H1 (cell line): ENCODE results near the gene CCNK. TPM values are rescaled to one million over a fixed set of nuclear protein-coding genes. Genes with fewer than 3 reads are reported as not detected.
A peak's percentile ranks its signal among the peaks of the same experiment; 100 is the strongest.

Source experiments
- CTCF ChIA-PET: fragments of 300-600 bp; sonication (Branson Sonifier 250); formaldehyde crosslinking; loops from one replicate; lab custom pipeline; 2021; ENCODE audit not compliant: partially characterized antibody; lab: Charles Lee
- POLR2A ChIA-PET: fragments of 300-600 bp; sonication (Branson Sonifier 250); formaldehyde crosslinking; loops from one replicate; lab custom pipeline; 2021; ENCODE audit warnings: inconsistent platforms; ENCODE audit not compliant: partially characterized antibody; lab: Charles Lee
- DNase-seq, 2 experiments: peaks; one replicate each; pipeline versions ENCODE4 v3.0.0 to v3.0.0-alpha.2; 2010 to 2022; ENCODE audit warnings: low spot score in 2 of 2, low read depth in 1 of 2, mixed read lengths in 1 of 2
- FAIRE-seq: peaks from 2 replicates; lab custom pipeline; 2011; peaks lifted over from hg19 to GRCh38; lab: Jason Lieb, UNC
- H2AFZ ChIP-seq: 2 replicates; pipeline ENCODE4 v1.8.1; 2012; ENCODE audit warnings: low read length, inconsistent platforms
- H2AK5ac ChIP-seq: 2 replicates; pipeline ENCODE4 v1.6.1; 2013; ENCODE audit warnings: low read depth, low read length
- H2BK120ac ChIP-seq: replicated peaks from 2 replicates; pipeline ENCODE3; 2013; ENCODE audit warnings: low read depth, low read length, inconsistent platforms
- H2BK12ac ChIP-seq: 2 replicates; pipeline ENCODE4 v1.6.1; 2013; ENCODE audit warnings: low read depth, low read length
- H2BK15ac ChIP-seq: 2 replicates; pipeline ENCODE4 v1.6.1; 2013; ENCODE audit warnings: low read length
- H2BK20ac ChIP-seq: 2 replicates; pipeline ENCODE4 v1.6.1; 2013; ENCODE audit warnings: low read length
- H2BK5ac ChIP-seq: 2 replicates; pipeline ENCODE4 v1.6.1; 2013; ENCODE audit warnings: low read depth, low read length
- H3K14ac ChIP-seq: 2 replicates; pipeline ENCODE4 v1.6.1; 2013; ENCODE audit warnings: inconsistent platforms; ENCODE audit not compliant: insufficient read length
- H3K18ac ChIP-seq: 2 replicates; pipeline ENCODE4 v1.6.1; 2013; ENCODE audit warnings: low read length; ENCODE audit errors: extremely low read depth
- H3K23ac ChIP-seq: 2 replicates; pipeline ENCODE4 v1.6.1; 2013; ENCODE audit warnings: inconsistent platforms; ENCODE audit not compliant: insufficient read length
- H3K23me2 ChIP-seq: 2 replicates; pipeline ENCODE4 v1.6.1; 2013; ENCODE audit warnings: low read depth, low read length
- H3K27ac ChIP-seq: 2 replicates; pipeline ENCODE4 v1.6.1; 2011; ENCODE audit warnings: low read depth, low read length, inconsistent platforms
- H3K27me3 ChIP-seq, 4 experiments: replicated peaks in 1 of 4; 1 replicate in 1 of 4; 2 replicates in 3 of 4; pipeline versions ENCODE4 v1.6.1 to v1.8.1; 2011 to 2013; ENCODE audit warnings: low read length in 3 of 4, mild to moderate bottlenecking in 3 of 4, inconsistent platforms in 2 of 4, mixed read lengths in 2 of 4, moderate library complexity in 1 of 4; ENCODE audit not compliant: control insufficient read depth in 3 of 4, insufficient read depth in 3 of 4; ENCODE audit errors: extremely low read depth in 1 of 4
- H3K36me3 ChIP-seq, 4 experiments: 2 replicates each; pipeline versions ENCODE4 v1.6.1 to v1.8.1; 2011 to 2013; ENCODE audit warnings: mild to moderate bottlenecking in 4 of 4, low read length in 3 of 4, moderate library complexity in 2 of 4, control low read depth in 1 of 4, inconsistent platforms in 1 of 4; ENCODE audit not compliant: insufficient read depth in 4 of 4, control insufficient read depth in 2 of 4
- H3K4ac ChIP-seq: replicated peaks from 2 replicates; pipeline ENCODE3; 2013; ENCODE audit warnings: low read length, low read depth, mixed read lengths, inconsistent platforms; ENCODE audit not compliant: insufficient read length
- H3K4me1 ChIP-seq, 4 experiments: replicated peaks in 1 of 4; 1 replicate in 1 of 4; 2 replicates in 3 of 4; pipeline versions ENCODE4 v1.6.1 to v1.8.1; 2011 to 2013; ENCODE audit warnings: low read length in 3 of 4, inconsistent platforms in 2 of 4, mixed read lengths in 1 of 4; ENCODE audit not compliant: insufficient read depth in 4 of 4, control insufficient read depth in 3 of 4
- H3K4me2 ChIP-seq, 2 experiments: 2 replicates each; pipeline versions ENCODE4 v1.6.1 to v1.8.1; 2011 to 2013; ENCODE audit warnings: low read depth in 2 of 2, low read length in 2 of 2, control low read depth in 1 of 2, inconsistent platforms in 1 of 2, mild to moderate bottlenecking in 1 of 2; ENCODE audit not compliant: insufficient read depth in 1 of 2
- H3K4me3 ChIP-seq, 4 experiments: fragments of 200-600, 300-600 bp in 1 of 4; sonication (generic), shearing (Covaris generic), sonication (Bioruptor Twin) in 1 of 4; 2 replicates each; pipeline versions ENCODE4 v1.5.1 to v1.8.1; 2011 to 2016; ENCODE audit warnings: low read length in 4 of 4, low read depth in 3 of 4, control low read depth in 2 of 4, inconsistent platforms in 2 of 4, mild to moderate bottlenecking in 2 of 4, mixed read lengths in 1 of 4, moderate library complexity in 1 of 4; ENCODE audit not compliant: insufficient read depth in 2 of 4; ENCODE audit errors: extremely low read depth in 1 of 4
- H3K56ac ChIP-seq: replicated peaks from 2 replicates; pipeline ENCODE3; 2013; ENCODE audit warnings: low read depth, mild to moderate bottlenecking, mixed read lengths, low read length, inconsistent platforms; ENCODE audit not compliant: insufficient read length
- H3K79me1 ChIP-seq: 2 replicates; pipeline ENCODE4 v1.6.1; 2013; ENCODE audit warnings: low read depth, low read length, control low read depth
- H3K79me2 ChIP-seq, 2 experiments: 2 replicates each; pipeline versions ENCODE4 v1.6.1 to v1.8.1; 2012 to 2013; ENCODE audit warnings: low read length in 2 of 2, mild to moderate bottlenecking in 2 of 2, inconsistent platforms in 1 of 2; ENCODE audit not compliant: insufficient read depth in 2 of 2, control insufficient read depth in 1 of 2
- H3K9ac ChIP-seq, 4 experiments: replicated peaks in 1 of 4; 1 replicate in 1 of 4; 2 replicates in 3 of 4; pipeline versions ENCODE4 v1.6.1 to v1.8.1; 2011 to 2013; ENCODE audit warnings: low read depth in 3 of 4, low read length in 3 of 4, control low read depth in 2 of 4, mild to moderate bottlenecking in 2 of 4, moderate library complexity in 2 of 4, inconsistent platforms in 1 of 4; ENCODE audit errors: extremely low read depth in 1 of 4
- H3K9me3 ChIP-seq, 2 experiments: 2 replicates each; pipeline versions ENCODE4 v1.6.1 to v1.8.1; 2012 to 2013; ENCODE audit warnings: mild to moderate bottlenecking in 2 of 2, moderate library complexity in 2 of 2, control low read depth in 1 of 2, inconsistent platforms in 1 of 2, low read depth in 1 of 2, low read length in 1 of 2, mixed read lengths in 1 of 2; ENCODE audit not compliant: insufficient read depth in 2 of 2
- H4K20me1 ChIP-seq, 2 experiments: replicated peaks in 1 of 2; 2 replicates each; pipeline versions ENCODE3 to v1.8.1; 2011 to 2013; ENCODE audit warnings: inconsistent platforms in 2 of 2, low read length in 2 of 2, mild to moderate bottlenecking in 1 of 2; ENCODE audit not compliant: insufficient read depth in 2 of 2, control insufficient read depth in 1 of 2
- H4K5ac ChIP-seq: 2 replicates; pipeline ENCODE4 v1.6.1; 2013; ENCODE audit warnings: low read length, low read depth, mixed read lengths, inconsistent platforms; ENCODE audit not compliant: insufficient read length
- H4K8ac ChIP-seq: 2 replicates; pipeline ENCODE4 v1.8.0; 2013; ENCODE audit warnings: mild to moderate bottlenecking, moderate library complexity, low read length, inconsistent platforms; ENCODE audit not compliant: insufficient read depth; ENCODE audit errors: extremely low read depth
- H4K91ac ChIP-seq: replicated peaks from 2 replicates; pipeline ENCODE3; 2013; ENCODE audit warnings: low read length, mixed read lengths, inconsistent platforms; ENCODE audit not compliant: insufficient read length
- CBX5 ChIP-seq: fragments of 300-800, 300-1000 bp; sonication (generic); IDR thresholded peaks from 2 replicates; pipeline ENCODE4 v1.7.1; 2016; ENCODE audit warnings: antibody characterized with exemption, low read length, low read depth
- GABPA ChIP-seq: IDR thresholded peaks from 2 replicates; pipeline ENCODE4 v1.6.1; 2011; ENCODE audit warnings: mild to moderate bottlenecking, low read length, moderate library complexity, borderline replicate concordance; ENCODE audit not compliant: insufficient read depth
- JUN ChIP-seq: IDR thresholded peaks from 2 replicates; pipeline ENCODE4 v1.6.1; 2011; ENCODE audit warnings: low read depth, mild to moderate bottlenecking, improper control_type of control experiment, low read length
- RAD21 ChIP-seq, 2 experiments: IDR thresholded peaks in 1 of 2; conservative IDR thresholded peaks in 1 of 2; 2 replicates each; pipeline ENCODE4 v1.6.1; 2011; ENCODE audit warnings: low read depth in 2 of 2, low read length in 2 of 2, improper control_type of control experiment in 1 of 2, inconsistent platforms in 1 of 2, mild to moderate bottlenecking in 1 of 2, moderate library complexity in 1 of 2
- RXRA ChIP-seq: IDR thresholded peaks from 2 replicates; pipeline ENCODE4 v1.6.1; 2011; ENCODE audit warnings: low read depth, mild to moderate bottlenecking, low read length, moderate library complexity; ENCODE audit not compliant: insufficient read depth
- TEAD4 ChIP-seq: IDR thresholded peaks from 2 replicates; pipeline ENCODE4 v1.6.1; 2012; ENCODE audit warnings: low read depth, low read length, inconsistent platforms, mixed read lengths
- WGBS, 2 experiments: shearing (Covaris generic) in 1 of 2; methylation state at CpG; one replicate each; pipeline versions ENCODE4 v1.1.6 to v1.1.7; 2013 to 2015; ENCODE audit warnings: low lambda C conversion rate in 2 of 2, mixed read lengths in 2 of 2, inconsistent platforms in 1 of 2, low coverage in 1 of 2, missing lambda C conversion rate in 1 of 2; ENCODE audit not compliant: insufficient replicate concordance in 2 of 2, insufficient coverage in 1 of 2, insufficient read length in 1 of 2; ENCODE audit errors: extremely low coverage in 1 of 2, missing lambda C conversion rate in 1 of 2; 5-methylcytosine and 5-hydroxymethylcytosine counted together
- polyA plus RNA-seq, 7 experiments: library from polyadenylated mRNA; depleted of rRNA in 3 of 7; stranded (reverse) in 5 of 7; unstranded in 2 of 7; fragments of >200 nt in 5 of 7; fragments of 200-250 nt in 2 of 7; gene quantifications; 1 replicate in 5 of 7; 2 replicates in 1 of 7; 4 replicates in 1 of 7; pipeline versions ENCODE4 v1.2.1 to v1.2.3, GENCODE V29; 2011 to 2013; ENCODE audit warnings: missing spikeins in 2 of 7, mixed read lengths in 2 of 7
- total RNA-seq: library from RNA; stranded (reverse); fragmentation: NEBNext Ultra II Directional; extraction: Animal tissue kit (Norgen Biotek cat#: 25700); gene quantifications from 2 replicates; pipeline ENCODE4 v1.2.1, GENCODE V29; 2021
- TF ChIP-seq, protein P1 (sequence below), 3 experiments: IDR thresholded peaks; 1 replicate in 2 of 3; 2 replicates in 1 of 3; pipeline versions ENCODE4 v1.5.1 to v1.6.1; 2011; ENCODE audit warnings: low read length in 3 of 3, mild to moderate bottlenecking in 3 of 3, inconsistent platforms in 2 of 3, low read depth in 1 of 3, moderate library complexity in 1 of 3; ENCODE audit not compliant: insufficient read depth in 1 of 3; ENCODE audit errors: control extremely low read depth in 1 of 3

The CCNK gene
- total and polyA plus RNA-seq, 2 of the 8 experiments (the other 6 are each of a cell fraction or from before 2014, with no cell fraction given) = 10.7 to 82.7 TPM

DNA sequence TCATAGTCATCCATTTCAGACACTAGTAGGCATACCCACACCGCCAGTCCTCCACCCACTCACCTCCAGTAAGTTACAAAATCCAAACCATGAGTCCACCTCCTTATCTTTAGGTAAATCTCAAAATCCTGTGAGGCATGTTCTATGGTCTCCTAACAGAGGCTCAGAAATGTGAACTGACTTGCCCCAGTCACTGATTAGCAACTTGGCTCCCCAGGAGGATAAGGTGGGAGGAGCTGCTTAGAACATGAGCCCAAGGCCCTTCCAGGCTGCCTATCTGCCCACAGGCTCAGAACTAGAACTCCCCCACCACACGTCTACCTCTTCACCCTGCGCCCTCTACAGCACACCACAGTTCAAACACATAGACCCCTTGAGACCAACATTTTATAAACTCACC, 20.4 kb upstream of the CCNK start:
- CTCF ChIA-PET = interaction anchor here (0.6 to 5.2 kb wide), 8 partner anchors 10 to 173 kb away, joined by 3 to 19 read pairs (median 7); no protein-coding TSS in a partner anchor
- DNase-seq = peak in 1 of 2 experiments; percentile 45
- 77% methylated on average over 3 of the region's 3 CpGs; no CpG with 5 or more reads in 1 of the 2 experiments for WGBS, 2 experiments

More for the DNA sequence above, 20.4 kb upstream of the CCNK start:
- H3K4me1 ChIP-seq = peaks cover 0 to 18% (median 12%) of the 10 kb centered on the region in 4 experiments; a peak in 5 of 7 replicates
- peak; percentile 79 for FAIRE-seq
- H3K27me3 ChIP-seq = no peaks in the 10 kb centered on the region
- 0 out of 2 replicates have a peak overlapping the region, but pooled peaks have one; percentile 8 for H2BK5ac ChIP-seq
- 0 out of 2 replicates have a peak overlapping the region, but pooled peaks have one; percentile 12 for H3K27ac ChIP-seq
- H3K4ac ChIP-seq = no peak overlapping the region
- H3K18ac ChIP-seq = no peak overlapping the region
- TF ChIP-seq GABPA (no peak), TEAD4 (no peak), RXRA (no peak), CBX5 (no peak), RAD21 (IDR thresholded peaks at IDR 0.05 in 1 of 2, conservative IDR thresholded peaks at IDR 0.05 in 1 of 2; ENCODE audit: low read depth in 2 of 2, low read length in 2 of 2) (peak in 1 of 2 experiments; percentile 20; a peak in 1 of 4 replicates), JUN (no peak)
- TF ChIP-seq, protein P1, sequence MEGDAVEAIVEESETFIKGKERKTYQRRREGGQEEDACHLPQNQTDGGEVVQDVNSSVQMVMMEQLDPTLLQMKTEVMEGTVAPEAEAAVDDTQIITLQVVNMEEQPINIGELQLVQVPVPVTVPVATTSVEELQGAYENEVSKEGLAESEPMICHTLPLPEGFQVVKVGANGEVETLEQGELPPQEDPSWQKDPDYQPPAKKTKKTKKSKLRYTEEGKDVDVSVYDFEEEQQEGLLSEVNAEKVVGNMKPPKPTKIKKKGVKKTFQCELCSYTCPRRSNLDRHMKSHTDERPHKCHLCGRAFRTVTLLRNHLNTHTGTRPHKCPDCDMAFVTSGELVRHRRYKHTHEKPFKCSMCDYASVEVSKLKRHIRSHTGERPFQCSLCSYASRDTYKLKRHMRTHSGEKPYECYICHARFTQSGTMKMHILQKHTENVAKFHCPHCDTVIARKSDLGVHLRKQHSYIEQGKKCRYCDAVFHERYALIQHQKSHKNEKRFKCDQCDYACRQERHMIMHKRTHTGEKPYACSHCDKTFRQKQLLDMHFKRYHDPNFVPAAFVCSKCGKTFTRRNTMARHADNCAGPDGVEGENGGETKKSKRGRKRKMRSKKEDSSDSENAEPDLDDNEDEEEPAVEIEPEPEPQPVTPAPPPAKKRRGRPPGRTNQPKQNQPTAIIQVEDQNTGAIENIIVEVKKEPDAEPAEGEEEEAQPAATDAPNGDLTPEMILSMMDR (IDR thresholded peaks at IDR 0.05; ENCODE audit: control extremely low read depth in 1 of 3, insufficient read depth in 1 of 3, low read depth in 1 of 3, low read length in 3 of 3) = peak in 2 of 3 experiments; percentile 17 to 43; a peak in 1 of 4 replicates
- H4K91ac ChIP-seq = no peak overlapping the region
- H3K36me3 ChIP-seq = peaks cover 4 to 17% (median 8%) of the 10 kb centered on the region in 4 experiments; a peak in 6 of 8 replicates
- POLR2A ChIA-PET = interaction anchor here (0.9 kb wide), 1 partner anchor 49 kb away, joined by 3 read pairs; no protein-coding TSS in a partner anchor
- H3K23ac ChIP-seq = no peak overlapping the region
- no peak overlapping the region for H3K14ac ChIP-seq
- H3K79me2 ChIP-seq = peaks cover 0 to 7% of the 10 kb centered on the region in 2 experiments; a peak in 2 of 4 replicates
- no peak overlapping the region for H3K56ac ChIP-seq
- no peaks in the 10 kb centered on the region for H4K20me1 ChIP-seq
- H4K8ac ChIP-seq = no peak overlapping the region
- H3K79me1 ChIP-seq = no peaks in the 10 kb centered on the region; the same call in 1 of the 2 replicates
- no peak overlapping the region for H4K5ac ChIP-seq
- peak overlapping the region; percentile 8; the same call in 1 of the 2 replicates for H2BK15ac ChIP-seq
- H3K9me3 ChIP-seq = no peaks in the 10 kb centered on the region
- H3K4me2 ChIP-seq = no peak overlapping the region
- H2BK12ac ChIP-seq = no peak overlapping the region
- H3K9ac ChIP-seq = no peak overlapping the region
- H3K23me2 ChIP-seq = no peaks in the 10 kb centered on the region
- H2AFZ ChIP-seq = no peak overlapping the region
- H2BK120ac ChIP-seq = no peak overlapping the region
- no peak overlapping the region; the same call in 1 of the 2 replicates for H2BK20ac ChIP-seq
- no peak overlapping the region for H3K4me3 ChIP-seq
- H2AK5ac ChIP-seq = no peak overlapping the region
